CD1c-positive myeloid dendritic cell (primary cell): Measurements from ENCODE around the gene GSPT1.

Source experiments
- DNase-seq: peaks from one replicate; pipeline ENCODE4 v3.0.0-alpha.2; 2016; ENCODE audit errors: extremely low spot score

Gene GSPT1

GRCh38 chr16:11913425-11914079 is 2.2 kb downstream of the GSPT1 start:
- peak; percentile 63 for DNase-seq

- no peak for DNase-seq
Measured at GRCh38 chr16:11909653-11910545, 5.9 kb downstream of the GSPT1 start.

GRCh38 chr16:11907160-11907970 is 8.4 kb downstream of the GSPT1 start:
- DNase-seq, result no peak

- no peak for DNase-seq
Measured at GRCh38 chr16:11903906-11904305, 11.8 kb downstream of the GSPT1 start.

GRCh38 chr16:11901091-11901490 is 14.7 kb downstream of the GSPT1 start:
- DNase-seq, result no peak

GRCh38 chr16:11896486-11897176 is 19.1 kb downstream of the GSPT1 start:
- DNase-seq, result no peak

GRCh38 chr16:11893571-11893970 is 22.2 kb downstream of the GSPT1 start:
- DNase-seq, result no peak

GRCh38 chr16:11892761-11893160 is 23.0 kb downstream of the GSPT1 start:
- peak; percentile 48 for DNase-seq

GRCh38 chr16:11890231-11890965 is 25.4 kb downstream of the GSPT1 start:
- DNase-seq, result no peak

- DNase-seq, result no peak
Measured at GRCh38 chr16:11886881-11887280, 28.9 kb downstream of the GSPT1 start.

- no peak for DNase-seq
Measured at GRCh38 chr16:11884035-11884434, 31.7 kb downstream of the GSPT1 start.

GRCh38 chr16:11880007-11880406 is 35.7 kb downstream of the GSPT1 start:
- no peak for DNase-seq

GRCh38 chr16:11877374-11877773 is 38.4 kb downstream of the GSPT1 start:
- DNase-seq, result no peak

GRCh38 chr16:11876306-11876705 is 39.5 kb downstream of the GSPT1 start:
- DNase-seq, result no peak

GRCh38 chr16:11875721-11876120 is 40.0 kb downstream of the GSPT1 start:
- no peak for DNase-seq

- no peak for DNase-seq
Measured at GRCh38 chr16:11871193-11871592, 44.6 kb downstream of the GSPT1 start.

- no peak for DNase-seq
Measured at GRCh38 chr16:11870399-11870798, 45.4 kb downstream of the GSPT1 start.

- no peak for DNase-seq
Measured at GRCh38 chr16:11869353-11870228, 46.2 kb downstream of the GSPT1 start.

- DNase-seq, result no peak
Measured at GRCh38 chr16:11868412-11868980, 47.3 kb downstream of the GSPT1 start.

GRCh38 chr16:11862489-11862888 is 53.3 kb downstream of the GSPT1 start:
- no peak for DNase-seq
